Kidney capillary endothelial cell (primary cell): ENCODE measurements around the gene PDIA6.
"Not testable (repeated sequence)": the region's sequence is repeated elsewhere in the genome, so short reads cannot be mapped to it uniquely, and the experiment has no call there.

Experiments
- DNase-seq: peaks from one replicate; pipeline ENCODE4 v3.0.0-alpha.2; 2018; ENCODE audit warnings: low spot score

The PDIA6 gene

DNA sequence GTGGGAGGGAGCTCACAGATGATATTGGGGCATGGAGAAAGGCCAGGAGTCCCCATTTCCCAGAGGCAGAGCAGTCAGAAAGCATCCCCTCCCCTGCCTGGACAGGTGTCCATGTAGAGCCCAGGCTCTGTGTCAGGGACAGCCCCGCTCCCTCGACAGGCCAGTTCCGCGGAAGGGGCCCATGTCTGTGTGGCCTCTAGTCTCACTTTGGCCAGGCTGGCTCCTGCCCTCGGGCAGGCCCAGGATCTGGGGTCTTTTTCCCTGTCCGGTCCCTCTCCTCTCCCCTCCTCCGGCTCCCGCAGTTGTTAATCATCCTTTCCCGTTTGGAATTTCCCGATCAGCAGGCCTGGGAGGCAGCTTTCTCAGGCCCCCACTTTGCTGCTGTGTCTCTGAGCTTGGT lies 20.4 kb upstream of the PDIA6 start:
- no peak for DNase-seq

- DNase-seq: peak; percentile 82
Observed at GRCh38 chr2:10832203-10832936, 19.8 kb upstream of the PDIA6 start.

GRCh38 chr2:10831400-10831985 lies 18.9 kb upstream of the PDIA6 start:
- DNase-seq: peak; percentile 76

- DNase-seq: no peak
Observed at GRCh38 chr2:10830641-10831399, 18.2 kb upstream of the PDIA6 start.

DNA sequence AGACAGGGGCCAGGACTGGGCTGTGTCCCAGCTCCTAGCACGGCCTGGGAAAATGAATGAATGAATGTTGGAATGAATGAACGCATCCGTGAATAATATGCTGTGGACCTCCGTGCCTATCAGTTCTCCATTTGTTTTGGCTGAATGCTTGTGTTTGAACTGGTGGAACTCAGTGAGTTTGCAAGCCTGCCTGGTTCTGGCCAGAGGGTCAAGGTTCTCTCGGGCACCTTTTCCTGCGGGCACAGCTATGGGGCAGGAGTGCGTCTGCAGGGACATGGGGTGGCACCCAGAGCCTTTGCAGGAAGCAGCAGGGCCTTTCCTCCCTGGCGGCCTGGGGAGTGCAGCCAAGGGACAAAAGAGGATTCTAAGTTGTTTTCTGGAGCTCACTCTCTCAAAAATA lies 17.6 kb upstream of the PDIA6 start:
- no peak for DNase-seq

DNA sequence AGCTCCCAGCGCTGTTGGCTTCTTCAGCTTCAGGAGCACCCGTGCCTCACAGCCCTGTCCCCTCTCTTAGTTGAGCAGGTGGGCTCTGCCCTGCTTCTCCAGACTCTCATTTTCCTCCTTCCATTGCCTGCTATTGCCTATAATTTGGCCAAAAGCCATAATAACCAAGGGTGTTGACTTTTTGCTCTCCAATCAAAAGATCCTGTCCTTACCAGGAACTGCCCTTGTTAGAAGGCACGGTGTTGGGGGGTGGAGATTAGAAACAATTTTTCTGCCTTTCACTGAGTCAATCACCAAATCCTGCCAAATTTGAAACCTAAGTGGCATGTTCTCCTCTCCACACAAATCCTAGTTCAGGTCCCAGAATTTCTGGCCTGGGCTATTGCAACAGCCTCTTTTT lies 16.7 kb upstream of the PDIA6 start:
- DNase-seq: no peak

DNA sequence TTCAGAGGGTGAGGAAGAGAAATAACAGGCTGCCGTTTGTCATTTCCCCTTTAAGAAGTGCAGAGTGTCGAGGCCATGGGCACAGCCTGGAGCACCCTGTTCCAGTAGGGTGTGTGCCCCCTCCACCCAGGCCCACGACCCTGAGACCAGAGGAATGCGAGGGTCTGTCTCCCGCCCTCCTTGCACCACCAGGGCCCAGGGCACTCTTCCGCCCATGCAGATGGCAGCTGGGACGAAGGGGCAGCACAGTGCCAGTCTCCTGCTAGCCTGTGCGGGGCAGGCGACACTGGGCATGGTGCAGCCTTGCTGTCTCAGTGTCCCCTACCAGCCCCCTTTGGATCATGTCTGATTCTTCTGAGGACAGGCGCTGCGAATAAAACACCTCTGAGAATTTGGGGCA lies 15.8 kb upstream of the PDIA6 start:
- DNase-seq: no peak

GRCh38 chr2:10826625-10827024 lies 14.0 kb upstream of the PDIA6 start:
- no peak for DNase-seq

DNA sequence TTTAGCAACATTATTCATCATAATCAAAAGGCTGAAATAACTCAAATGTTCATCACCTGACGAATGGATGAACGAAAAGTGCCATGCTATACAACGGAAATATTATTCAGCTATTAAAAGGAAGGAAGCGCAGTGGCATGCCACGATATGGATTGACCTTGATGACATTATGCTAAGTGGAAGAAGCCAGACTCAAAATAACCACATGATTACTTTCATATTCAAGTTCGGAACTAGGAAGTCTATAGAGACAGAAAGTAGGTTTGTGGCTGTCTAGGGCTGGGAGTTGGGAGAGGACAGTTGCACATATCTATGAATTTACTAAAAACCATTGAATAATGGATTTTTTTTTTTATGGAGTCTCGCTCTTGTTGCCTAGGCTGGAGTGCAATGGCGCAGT lies 13.4 kb upstream of the PDIA6 start:
- DNase-seq: no peak

DNA sequence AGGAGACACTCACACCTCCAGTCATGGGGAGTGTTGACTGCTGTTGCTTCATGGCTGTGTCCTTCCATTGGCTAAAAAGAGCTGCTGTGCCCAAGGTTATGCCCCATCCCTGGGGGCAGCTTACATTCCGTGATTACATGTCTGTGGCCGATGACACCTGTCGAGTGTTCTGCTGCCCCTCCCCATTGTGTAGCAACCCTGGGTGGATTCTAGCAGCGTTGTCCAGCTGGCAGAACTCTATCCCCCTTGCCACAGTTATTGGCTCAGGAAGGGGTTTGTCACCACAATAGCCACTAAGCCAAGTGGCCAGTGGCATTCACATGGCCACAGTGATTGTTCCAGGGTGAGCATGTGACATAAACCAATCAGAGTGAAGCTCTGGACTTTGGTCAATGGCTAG lies 11.6 kb upstream of the PDIA6 start:
- no peak for DNase-seq

DNA sequence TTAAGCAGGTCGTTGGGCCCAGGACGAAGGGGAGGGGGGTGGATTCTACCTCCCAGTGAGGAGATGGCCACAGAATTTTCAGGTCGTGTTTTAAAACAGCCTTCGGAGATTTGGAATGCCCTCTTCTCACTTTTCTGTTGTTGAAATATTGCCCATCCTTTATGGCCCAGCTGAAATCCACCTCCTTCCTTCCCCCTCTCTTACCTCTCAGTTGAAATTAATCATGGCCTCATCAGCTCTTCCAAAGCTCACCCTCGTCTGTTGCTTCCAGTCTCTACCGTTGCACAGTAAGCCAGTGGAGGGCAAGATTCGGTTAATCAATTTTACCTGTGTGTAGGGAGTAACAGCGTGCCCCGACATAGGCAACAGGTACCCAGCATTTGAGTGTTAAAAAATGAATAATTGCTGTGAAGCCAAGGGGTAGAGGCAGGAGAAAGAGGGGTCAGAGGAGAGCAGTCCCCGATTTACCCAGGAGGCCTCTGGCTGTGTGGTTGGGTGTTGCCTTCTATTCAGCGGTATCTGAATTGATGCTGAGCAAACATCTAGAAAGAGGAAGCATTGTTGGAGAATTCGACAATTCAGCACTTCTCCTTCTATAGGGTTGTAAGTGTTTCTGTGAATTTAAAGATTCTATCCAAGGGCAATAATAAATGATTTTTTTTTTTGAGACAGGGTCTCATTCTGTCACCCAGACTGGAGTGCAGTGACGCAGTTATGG lies 8.6 kb upstream of the PDIA6 start:
- DNase-seq: no peak

DNA sequence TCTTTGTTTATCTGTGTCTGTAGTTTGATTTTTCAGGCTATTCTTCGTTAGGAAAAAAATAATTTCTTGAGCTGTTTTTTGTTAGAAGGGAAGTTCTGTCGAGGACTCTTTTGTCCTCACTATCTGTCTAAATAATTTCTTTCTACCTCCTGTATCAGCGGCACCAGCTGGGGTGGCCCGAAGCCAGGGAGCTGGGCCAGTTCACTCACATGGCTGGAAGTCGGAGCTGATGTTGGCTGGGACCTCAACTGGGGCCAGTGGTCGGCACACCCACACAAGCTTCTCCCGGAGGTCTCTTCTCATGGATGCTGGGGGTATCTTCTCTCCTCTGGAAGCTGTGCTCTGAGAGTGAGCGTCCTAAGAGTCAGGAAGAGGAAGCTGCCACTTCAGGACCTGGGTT lies 8.0 kb upstream of the PDIA6 start:
- no peak for DNase-seq

DNA sequence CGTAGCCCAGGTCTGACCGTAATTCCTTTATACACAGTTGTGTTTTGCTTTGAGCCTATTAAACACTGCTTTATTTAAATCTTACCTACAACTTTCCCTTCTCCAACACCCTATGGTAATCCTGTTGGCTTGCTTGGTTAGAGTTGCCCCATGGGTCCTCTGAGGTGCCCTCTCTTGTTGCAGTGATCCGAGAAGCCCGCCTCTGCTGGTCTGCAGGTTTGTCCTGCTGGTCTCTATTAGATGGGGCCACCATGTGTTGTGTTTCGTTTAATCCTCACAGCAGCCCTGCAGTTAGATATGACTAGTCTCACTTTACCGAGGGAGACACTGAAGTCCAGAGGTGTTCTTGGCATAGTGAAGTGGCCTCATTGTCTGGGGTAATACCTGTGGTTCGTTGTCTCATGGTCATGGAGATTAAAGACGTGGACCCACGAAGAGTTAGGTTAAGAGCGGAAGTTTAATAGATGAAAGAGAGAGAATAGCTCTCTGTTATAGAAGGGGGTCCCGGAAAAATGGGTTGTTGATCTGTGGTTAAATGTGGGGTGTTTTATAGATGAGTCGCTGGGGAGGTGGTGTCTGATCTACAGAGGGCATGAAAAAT lies 7.2 kb upstream of the PDIA6 start:
- no peak for DNase-seq

DNA sequence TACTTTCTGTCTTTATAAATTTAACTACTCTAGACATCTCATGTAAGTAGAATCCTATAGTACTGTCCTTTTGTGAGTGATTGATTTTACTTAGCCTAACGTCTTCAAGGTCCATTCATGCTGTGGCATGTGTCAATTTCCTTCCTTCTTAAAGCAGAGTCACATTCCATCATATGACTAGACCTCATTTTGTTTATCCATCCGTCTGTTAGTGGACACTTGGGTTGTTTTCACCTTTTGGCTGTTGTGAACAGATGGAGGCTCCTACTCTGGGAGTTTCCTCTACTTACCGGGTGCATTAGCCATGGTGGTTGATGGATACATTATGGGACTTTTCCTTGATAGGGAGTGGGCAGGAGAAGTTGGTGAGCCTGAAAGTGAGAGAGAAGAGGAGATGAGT lies 6.4 kb upstream of the PDIA6 start:
- peak; percentile 58 for DNase-seq

DNA sequence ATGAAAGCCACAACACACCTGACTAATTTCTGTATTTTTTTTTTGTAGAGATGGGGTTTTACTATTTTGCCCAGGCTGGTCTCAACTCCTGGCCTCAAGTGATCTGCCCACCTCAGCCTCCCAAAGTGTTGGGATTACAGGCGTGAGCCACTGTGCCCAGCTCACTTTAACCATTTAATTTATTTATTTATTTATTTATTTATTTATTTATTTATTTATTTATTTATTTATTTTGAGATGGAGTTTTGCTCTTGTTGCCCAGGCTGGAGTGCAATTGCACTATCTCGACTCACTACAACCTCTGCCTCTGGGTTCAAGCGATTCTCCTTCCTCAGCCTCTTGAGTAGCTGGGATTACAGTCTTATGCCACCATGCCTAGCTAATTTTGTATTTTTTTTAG lies 5.7 kb upstream of the PDIA6 start:
- DNase-seq: not testable (repeated sequence)

DNA sequence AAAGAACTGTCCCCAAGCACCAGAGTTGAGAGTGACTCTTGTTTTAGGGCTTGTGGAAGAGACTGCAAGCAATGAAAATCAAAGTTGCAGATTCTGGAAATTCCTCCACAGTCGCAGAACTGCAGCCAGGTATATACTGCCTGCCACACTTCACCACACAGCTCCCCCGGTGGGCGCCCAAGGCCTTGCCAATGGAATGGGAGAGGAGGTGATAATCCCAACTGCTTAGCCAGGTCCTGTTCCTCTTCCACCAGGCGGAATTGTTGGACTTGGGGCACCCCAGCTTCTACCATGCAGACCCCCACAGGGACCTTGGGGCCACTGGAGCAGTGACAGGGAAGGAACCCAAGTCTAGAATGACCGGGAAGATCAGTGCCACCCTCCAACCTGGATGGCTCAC lies 4.8 kb upstream of the PDIA6 start:
- no peak for DNase-seq

DNA sequence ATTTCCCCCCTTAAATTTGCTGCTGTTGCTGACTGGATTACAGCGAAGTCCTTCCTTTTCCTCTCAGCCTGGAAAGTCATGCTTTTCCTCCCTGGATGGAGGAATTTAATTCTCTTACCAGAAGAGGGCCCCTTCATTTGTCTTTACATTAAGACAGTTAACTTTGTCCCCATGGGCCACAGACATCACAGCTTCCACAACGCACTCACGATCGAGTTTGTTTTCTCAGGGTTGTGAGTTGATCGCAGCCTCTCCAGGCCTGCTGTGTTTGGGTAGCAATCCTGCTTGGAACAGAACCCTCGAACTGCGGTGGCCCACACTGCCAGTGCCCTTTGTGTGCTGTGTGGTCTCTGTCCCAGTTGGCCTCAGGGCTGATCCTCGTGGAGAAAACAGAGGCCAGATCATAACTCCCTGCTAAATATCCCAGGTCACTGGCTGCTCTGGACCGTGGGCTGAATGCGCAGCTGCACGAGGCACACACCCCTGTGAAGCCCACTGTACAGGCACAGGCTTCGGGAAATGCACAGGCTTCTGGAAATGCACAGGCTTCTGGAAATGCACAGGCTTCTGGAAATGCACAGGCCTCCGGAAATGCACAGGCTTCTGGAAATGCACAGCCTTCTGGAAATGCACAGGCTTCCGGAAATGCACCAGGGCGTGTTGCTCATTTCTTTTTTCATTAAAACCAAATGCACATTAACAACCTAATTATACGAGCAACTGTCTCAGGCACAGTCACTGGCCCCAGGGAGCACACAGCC lies 2.2 kb upstream of the PDIA6 start:
- no peak for DNase-seq

DNA sequence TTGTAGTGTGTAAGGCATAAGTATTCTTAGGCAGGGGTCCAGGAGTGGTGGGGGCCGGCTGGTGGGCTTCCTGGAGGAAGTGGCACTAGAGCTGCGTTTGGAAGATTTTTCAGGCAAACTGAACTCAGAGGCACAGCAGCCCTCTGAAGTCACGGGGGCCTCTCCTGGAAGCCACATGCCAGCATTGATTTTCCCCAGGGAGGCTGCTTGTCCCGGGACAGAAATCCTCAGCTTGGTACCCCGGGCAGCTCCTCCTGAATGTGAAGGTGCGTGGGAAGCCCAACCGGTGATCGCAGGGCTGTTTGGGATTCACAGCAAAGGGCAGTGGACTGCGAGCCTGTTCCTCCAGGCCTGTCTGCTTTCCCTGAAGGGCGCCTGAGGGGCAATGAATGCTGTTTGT lies 1.6 kb upstream of the PDIA6 start:
- DNase-seq: no peak

GRCh38 chr2:10813163-10814138 lies 866 bp upstream of the PDIA6 start:
- DNase-seq: not testable (repeated sequence)

- no peak for DNase-seq
Observed at GRCh38 chr2:10811517-10811916, 1.1 kb downstream of the PDIA6 start.
